HEK293 (cell line): ENCODE measurements around the gene WWOX.

Experiments used
- CTCF ChIA-PET: fragments of 350-600 bp; formaldehyde crosslinking; extraction: SDS; loops from one replicate; lab custom pipeline; 2021; ENCODE audit warnings: antibody characterized with exemption; lab: Yijun Ruan, JAX
- POLR2A ChIA-PET: fragments of 300-600 bp; formaldehyde crosslinking; extraction: SDS; loops from one replicate; lab custom pipeline; 2020; ENCODE audit warnings: antibody characterized with exemption, inconsistent platforms; lab: Yijun Ruan, JAX
- H3K27ac ChIP-seq: fragments of 200-500 bp; sonication (Bioruptor generic); 2 replicates; pipeline ENCODE4 v1.5.1; 2014; ENCODE audit warnings: low read depth, low read length, control low read depth, inconsistent platforms; ENCODE audit errors: extremely low read depth
- H3K36me3 ChIP-seq, 2 experiments: fragments of 200-500 bp in 1 of 2; sonication (Bioruptor generic) in 1 of 2; 1 replicate in 1 of 2; 2 replicates in 1 of 2; pipeline ENCODE4 v1.5.1; 2014 to 2017; ENCODE audit warnings: inconsistent platforms in 2 of 2, low read length in 2 of 2; ENCODE audit not compliant: control insufficient read depth in 2 of 2, insufficient read depth in 1 of 2
- H3K4me1 ChIP-seq: fragments of 200-500 bp; sonication (Bioruptor generic); 2 replicates; pipeline ENCODE4 v1.5.1; 2014; ENCODE audit warnings: mild to moderate bottlenecking, low read length, inconsistent platforms; ENCODE audit not compliant: control insufficient read depth, insufficient read depth
- H3K4me3 ChIP-seq: 2 replicates; pipeline ENCODE4 v1.5.1; 2011; ENCODE audit warnings: low read depth, mild to moderate bottlenecking, control low read depth, low read length, moderate library complexity
- H3K9me3 ChIP-seq: fragments of 200-500 bp; sonication (Bioruptor generic); 2 replicates; pipeline ENCODE4 v1.5.1; 2014; ENCODE audit warnings: low read depth, low read length, inconsistent platforms; ENCODE audit not compliant: control insufficient read depth, insufficient read depth
- BCL11A ChIP-seq: fragments of 450-650 bp; formaldehyde crosslinking; IDR thresholded peaks from 2 replicates; pipeline ENCODE4 v1.5.1; 2016; ENCODE audit warnings: low read depth, missing biosample characterization, missing genetic modification characterization
- BCL11B ChIP-seq: fragments of 450-650 bp; formaldehyde crosslinking; IDR thresholded peaks from 2 replicates; pipeline ENCODE4 v1.5.1; 2016; ENCODE audit warnings: low read depth, missing biosample characterization, missing genetic modification characterization
- EGR2 ChIP-seq: fragments of 450-650 bp; formaldehyde crosslinking; IDR thresholded peaks from 2 replicates; pipeline ENCODE4 v1.5.1; 2016; ENCODE audit warnings: low read depth, missing biosample characterization, missing genetic modification characterization
- OVOL3 ChIP-seq: fragments of 450-650 bp; formaldehyde crosslinking; IDR thresholded peaks from 2 replicates; pipeline ENCODE4 v1.5.1; 2016; ENCODE audit warnings: missing biosample characterization, missing genetic modification characterization
- PRDM4 ChIP-seq: fragments of 450-650 bp; formaldehyde crosslinking; IDR thresholded peaks from 2 replicates; pipeline ENCODE4 v1.5.1; 2017; ENCODE audit warnings: missing biosample characterization, missing genetic modification characterization
- SALL2 ChIP-seq: fragments of 450-650 bp; formaldehyde crosslinking; IDR thresholded peaks from 2 replicates; pipeline ENCODE4 v1.5.0; 2017; ENCODE audit warnings: missing biosample characterization, mild to moderate bottlenecking, missing genetic modification characterization, borderline replicate concordance
- SCRT2 ChIP-seq: fragments of 450-650 bp; formaldehyde crosslinking; IDR thresholded peaks from 2 replicates; pipeline ENCODE4 v1.5.1; 2016; ENCODE audit warnings: missing biosample characterization, missing genetic modification characterization
- ZBTB8A ChIP-seq: fragments of 450-650 bp; formaldehyde crosslinking; IDR thresholded peaks from 2 replicates; pipeline ENCODE4 v1.5.1; 2016; ENCODE audit warnings: missing biosample characterization, missing genetic modification characterization
- ZEB2 ChIP-seq: fragments of 450-650 bp; formaldehyde crosslinking; IDR thresholded peaks from 2 replicates; pipeline ENCODE4 v1.5.1; 2016; ENCODE audit warnings: missing biosample characterization, missing genetic modification characterization
- ZFP41 ChIP-seq: fragments of 450-650 bp; formaldehyde crosslinking; IDR thresholded peaks from 2 replicates; pipeline ENCODE4 v1.5.1; 2016; ENCODE audit warnings: missing biosample characterization, missing genetic modification characterization, borderline replicate concordance
- ZNF146 ChIP-seq: fragments of 450-650 bp; formaldehyde crosslinking; IDR thresholded peaks from 2 replicates; pipeline ENCODE4 v1.5.1; 2016; ENCODE audit warnings: missing biosample characterization, missing genetic modification characterization
- ZNF155 ChIP-seq: fragments of 450-650 bp; formaldehyde crosslinking; IDR thresholded peaks from 2 replicates; pipeline ENCODE4 v1.5.1; 2016; ENCODE audit warnings: missing biosample characterization, missing genetic modification characterization
- ZNF174 ChIP-seq: fragments of 450-650 bp; formaldehyde crosslinking; IDR thresholded peaks from 2 replicates; pipeline ENCODE4 v1.5.0; 2017; ENCODE audit warnings: missing biosample characterization, mild to moderate bottlenecking, missing genetic modification characterization
- ZNF2 ChIP-seq: fragments of 450-650 bp; formaldehyde crosslinking; IDR thresholded peaks from 2 replicates; pipeline ENCODE4 v1.5.1; 2016; ENCODE audit warnings: missing biosample characterization, missing genetic modification characterization
- ZNF354C ChIP-seq: fragments of 450-650 bp; formaldehyde crosslinking; IDR thresholded peaks from 2 replicates; pipeline ENCODE4 v1.5.1; 2016; ENCODE audit warnings: missing biosample characterization, missing genetic modification characterization, low read depth, borderline replicate concordance
- ZNF449 ChIP-seq: fragments of 450-650 bp; formaldehyde crosslinking; IDR thresholded peaks from 2 replicates; pipeline ENCODE4 v1.5.1; 2017; ENCODE audit warnings: missing biosample characterization, mild to moderate bottlenecking, missing genetic modification characterization, moderate library complexity
- ZNF48 ChIP-seq: fragments of 450-650 bp; formaldehyde crosslinking; IDR thresholded peaks from 2 replicates; pipeline ENCODE4 v1.5.1; 2016; ENCODE audit warnings: missing biosample characterization, missing genetic modification characterization
- ZNF521 ChIP-seq: fragments of 450-650 bp; formaldehyde crosslinking; IDR thresholded peaks from 2 replicates; pipeline ENCODE4 v1.5.1; 2017; ENCODE audit warnings: missing biosample characterization, mild to moderate bottlenecking, missing genetic modification characterization
- ZNF548 ChIP-seq: fragments of 450-650 bp; formaldehyde crosslinking; IDR thresholded peaks from 2 replicates; pipeline ENCODE4 v1.5.1; 2016; ENCODE audit warnings: missing biosample characterization, missing genetic modification characterization
- ZNF560 ChIP-seq: fragments of 450-650 bp; formaldehyde crosslinking; IDR thresholded peaks from 2 replicates; pipeline ENCODE4 v1.5.1; 2017; ENCODE audit warnings: missing biosample characterization, missing genetic modification characterization, borderline replicate concordance
- ZNF791 ChIP-seq: fragments of 450-650 bp; formaldehyde crosslinking; IDR thresholded peaks from 2 replicates; pipeline ENCODE4 v1.5.1; 2016; ENCODE audit warnings: missing biosample characterization, missing genetic modification characterization
- ZXDB ChIP-seq: fragments of 450-650 bp; formaldehyde crosslinking; IDR thresholded peaks from 2 replicates; pipeline ENCODE4 v1.5.1; 2016; ENCODE audit warnings: missing biosample characterization, missing genetic modification characterization
- TF ChIP-seq, protein P1 (sequence below): fragments of 450-650 bp; formaldehyde crosslinking; IDR thresholded peaks from 2 replicates; pipeline ENCODE4 v1.5.1; 2016; ENCODE audit warnings: missing biosample characterization, missing genetic modification characterization
- TF ChIP-seq, protein P2 (sequence below): fragments of 450-650 bp; formaldehyde crosslinking; optimal IDR thresholded peaks from 2 replicates; pipeline ENCODE3; 2016; ENCODE audit warnings: missing biosample characterization, mild to moderate bottlenecking, missing genetic modification characterization
- TF ChIP-seq, protein P3 (sequence below): fragments of 450-650 bp; formaldehyde crosslinking; IDR thresholded peaks from 2 replicates; pipeline ENCODE4 v1.5.1; 2016; ENCODE audit warnings: missing biosample characterization, missing genetic modification characterization

The WWOX gene

GRCh38 chr16:78484509-78485058, 385.1 kb downstream of the WWOX start:
- H3K9me3 ChIP-seq: no peaks in the 10 kb centered on the region
- CTCF ChIA-PET: no interaction called here
- H3K36me3 ChIP-seq: no peaks in the 10 kb centered on the region
- TF ChIP-seq ZNF560 (tag by site-specific recombination): no peak
- TF ChIP-seq ZXDB (tag by site-specific recombination): no peak
- no peak for TF ChIP-seq ZNF48
- no peak for TF ChIP-seq ZNF791 (tag by site-specific recombination)
- no peak for TF ChIP-seq ZNF354C
- no peak for TF ChIP-seq SALL2 (tag by site-specific recombination)
- TF ChIP-seq, protein P1, sequence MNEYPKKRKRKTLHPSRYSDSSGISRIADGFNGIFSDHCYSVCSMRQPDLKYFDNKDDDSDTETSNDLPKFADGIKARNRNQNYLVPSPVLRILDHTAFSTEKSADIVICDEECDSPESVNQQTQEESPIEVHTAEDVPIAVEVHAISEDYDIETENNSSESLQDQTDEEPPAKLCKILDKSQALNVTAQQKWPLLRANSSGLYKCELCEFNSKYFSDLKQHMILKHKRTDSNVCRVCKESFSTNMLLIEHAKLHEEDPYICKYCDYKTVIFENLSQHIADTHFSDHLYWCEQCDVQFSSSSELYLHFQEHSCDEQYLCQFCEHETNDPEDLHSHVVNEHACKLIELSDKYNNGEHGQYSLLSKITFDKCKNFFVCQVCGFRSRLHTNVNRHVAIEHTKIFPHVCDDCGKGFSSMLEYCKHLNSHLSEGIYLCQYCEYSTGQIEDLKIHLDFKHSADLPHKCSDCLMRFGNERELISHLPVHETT (tag by site-specific recombination): no peak
- no peak for TF ChIP-seq ZBTB8A
- no peak for TF ChIP-seq EGR2
- TF ChIP-seq, protein P2, sequence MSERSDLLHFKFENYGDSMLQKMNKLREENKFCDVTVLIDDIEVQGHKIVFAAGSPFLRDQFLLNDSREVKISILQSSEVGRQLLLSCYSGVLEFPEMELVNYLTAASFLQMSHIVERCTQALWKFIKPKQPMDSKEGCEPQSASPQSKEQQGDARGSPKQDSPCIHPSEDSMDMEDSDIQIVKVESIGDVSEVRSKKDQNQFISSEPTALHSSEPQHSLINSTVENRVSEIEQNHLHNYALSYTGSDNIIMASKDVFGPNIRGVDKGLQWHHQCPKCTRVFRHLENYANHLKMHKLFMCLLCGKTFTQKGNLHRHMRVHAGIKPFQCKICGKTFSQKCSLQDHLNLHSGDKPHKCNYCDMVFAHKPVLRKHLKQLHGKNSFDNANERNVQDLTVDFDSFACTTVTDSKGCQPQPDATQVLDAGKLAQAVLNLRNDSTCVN (tag by site-specific recombination): no peak
- TF ChIP-seq SCRT2 (tag by site-specific recombination): no peak
- TF ChIP-seq ZNF521: no peak
- no peak for TF ChIP-seq ZNF449
- no peak for TF ChIP-seq ZNF2 (tag by site-specific recombination)
- no peak for TF ChIP-seq ZEB2
- TF ChIP-seq BCL11A (tag by site-specific recombination): no peak
- TF ChIP-seq ZNF155: no peak
- POLR2A ChIA-PET: no interaction called here
- no peak overlapping the region for H3K4me3 ChIP-seq
- no peaks in the 10 kb centered on the region for H3K4me1 ChIP-seq
- no peak overlapping the region for H3K27ac ChIP-seq

GRCh38 chr16:78485188-78485916, 385.9 kb downstream of the WWOX start:
- H3K4me1 ChIP-seq: no peaks in the 10 kb centered on the region
- no peak overlapping the region for H3K27ac ChIP-seq
- no peaks in the 10 kb centered on the region for H3K36me3 ChIP-seq
- no peaks in the 10 kb centered on the region for H3K9me3 ChIP-seq
- no peak overlapping the region for H3K4me3 ChIP-seq
- ChIA-PET CTCF (no interaction called here), POLR2A (no interaction called here)
- TF ChIP-seq ZNF174 (no peak), OVOL3 (tag by site-specific recombination) (no peak), BCL11B (no peak), ZNF548 (tag by site-specific recombination) (no peak), ZFP41 (tag by site-specific recombination) (no peak), PRDM4 (tag by site-specific recombination) (no peak), ZNF146 (tag by site-specific recombination) (no peak), ZNF560 (tag by site-specific recombination) (no peak)
- TF ChIP-seq, protein P3, sequence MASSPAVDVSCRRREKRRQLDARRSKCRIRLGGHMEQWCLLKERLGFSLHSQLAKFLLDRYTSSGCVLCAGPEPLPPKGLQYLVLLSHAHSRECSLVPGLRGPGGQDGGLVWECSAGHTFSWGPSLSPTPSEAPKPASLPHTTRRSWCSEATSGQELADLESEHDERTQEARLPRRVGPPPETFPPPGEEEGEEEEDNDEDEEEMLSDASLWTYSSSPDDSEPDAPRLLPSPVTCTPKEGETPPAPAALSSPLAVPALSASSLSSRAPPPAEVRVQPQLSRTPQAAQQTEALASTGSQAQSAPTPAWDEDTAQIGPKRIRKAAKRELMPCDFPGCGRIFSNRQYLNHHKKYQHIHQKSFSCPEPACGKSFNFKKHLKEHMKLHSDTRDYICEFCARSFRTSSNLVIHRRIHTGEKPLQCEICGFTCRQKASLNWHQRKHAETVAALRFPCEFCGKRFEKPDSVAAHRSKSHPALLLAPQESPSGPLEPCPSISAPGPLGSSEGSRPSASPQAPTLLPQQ (tag by site-specific recombination): no peak
